Mesenchymal stem cell (in vitro differentiated cells and primary cell): ENCODE results near the gene UGT1A8.

Experiments
- DNase-seq: peaks from one replicate; pipeline ENCODE4 v3.0.0-alpha.2; 2013
- H2AFZ ChIP-seq: one replicate; pipeline ENCODE4 v1.6.1; 2013; ENCODE audit warnings: low read depth, mild to moderate bottlenecking, control low read depth, inconsistent platforms, low read length, moderate library complexity
- H2AK5ac ChIP-seq: 2 replicates; pipeline ENCODE4 v1.6.1; 2013; ENCODE audit warnings: low read length, moderate library complexity, mild to moderate bottlenecking, inconsistent platforms; ENCODE audit not compliant: severe bottlenecking
- H2BK120ac ChIP-seq: one replicate; pipeline ENCODE4 v1.6.1; 2013; ENCODE audit warnings: low read depth, mild to moderate bottlenecking, inconsistent platforms, low read length, moderate library complexity
- H2BK12ac ChIP-seq, 2 experiments: one replicate each; pipeline ENCODE4 v1.6.1; 2013; ENCODE audit warnings: inconsistent platforms in 2 of 2, low read length in 2 of 2, mild to moderate bottlenecking in 2 of 2, moderate library complexity in 2 of 2, control low read depth in 1 of 2
- H2BK15ac ChIP-seq: one replicate; pipeline ENCODE4 v1.6.1; 2013; ENCODE audit warnings: mild to moderate bottlenecking, low read depth, inconsistent platforms; ENCODE audit not compliant: poor library complexity, severe bottlenecking
- H2BK5ac ChIP-seq: 2 replicates; pipeline ENCODE4 v1.6.1; 2013; ENCODE audit warnings: low read depth, mild to moderate bottlenecking, low read length, control low read depth, inconsistent platforms; ENCODE audit not compliant: poor library complexity, severe bottlenecking
- H3K14ac ChIP-seq, 2 experiments: one replicate each; pipeline ENCODE4 v1.6.1; 2013; ENCODE audit warnings: inconsistent platforms in 2 of 2, low read length in 2 of 2, control low read depth in 1 of 2, mild to moderate bottlenecking in 1 of 2, moderate library complexity in 1 of 2
- H3K18ac ChIP-seq, 2 experiments: one replicate each; pipeline ENCODE4 v1.6.1; 2013; ENCODE audit warnings: inconsistent platforms in 2 of 2, low read length in 2 of 2, control low read depth in 1 of 2, low read depth in 1 of 2, mild to moderate bottlenecking in 1 of 2
- H3K23ac ChIP-seq, 2 experiments: one replicate each; pipeline ENCODE4 v1.6.1; 2013; ENCODE audit warnings: inconsistent platforms in 2 of 2, low read length in 2 of 2, mild to moderate bottlenecking in 2 of 2, moderate library complexity in 2 of 2, control low read depth in 1 of 2
- H3K27ac ChIP-seq: 2 replicates; pipeline ENCODE4 v1.5.1; 2013; ENCODE audit warnings: mild to moderate bottlenecking, moderate library complexity, low read length, control low read depth, inconsistent platforms; ENCODE audit not compliant: poor library complexity, severe bottlenecking
- H3K27me3 ChIP-seq, 2 experiments: 2 replicates each; pipeline versions ENCODE4 v1.6.1 to v1.7.0; 2013; ENCODE audit warnings: low read length in 2 of 2, mild to moderate bottlenecking in 2 of 2, moderate library complexity in 2 of 2, control low read depth in 1 of 2, inconsistent platforms in 1 of 2; ENCODE audit not compliant: control insufficient read depth in 1 of 2, insufficient read depth in 1 of 2
- H3K36me3 ChIP-seq, 2 experiments: 2 replicates each; pipeline versions ENCODE4 v1.6.1 to v1.7.0; 2013; ENCODE audit warnings: low read length in 2 of 2, control low read depth in 1 of 2, inconsistent platforms in 1 of 2, low read depth in 1 of 2, mild to moderate bottlenecking in 1 of 2; ENCODE audit not compliant: insufficient read depth in 2 of 2, control insufficient read depth in 1 of 2
- H3K4ac ChIP-seq, 2 experiments: one replicate each; pipeline ENCODE4 v1.6.1; 2013; ENCODE audit warnings: inconsistent platforms in 2 of 2, low read length in 2 of 2, mild to moderate bottlenecking in 2 of 2, moderate library complexity in 2 of 2, control low read depth in 1 of 2, low read depth in 1 of 2
- H3K4me1 ChIP-seq: 2 replicates; pipeline ENCODE4 v1.6.1; 2013; ENCODE audit warnings: low read depth, low read length, control low read depth; ENCODE audit not compliant: control insufficient read depth, insufficient read depth
- H3K4me2 ChIP-seq: 2 replicates; pipeline ENCODE4 v1.6.1; 2013; ENCODE audit warnings: low read length, mild to moderate bottlenecking, inconsistent platforms; ENCODE audit not compliant: poor library complexity, severe bottlenecking
- H3K4me3 ChIP-seq, 2 experiments: 2 replicates each; pipeline versions ENCODE4 v1.5.1 to v1.7.0; 2013; ENCODE audit warnings: low read length in 2 of 2, mild to moderate bottlenecking in 2 of 2, control low read depth in 1 of 2, low read depth in 1 of 2; ENCODE audit not compliant: insufficient read depth in 1 of 2
- H3K79me1 ChIP-seq: replicated peaks from 2 replicates; pipeline ENCODE4 v1.6.1; 2013; ENCODE audit warnings: mild to moderate bottlenecking, control low read depth, low read length, inconsistent platforms; ENCODE audit not compliant: poor library complexity, severe bottlenecking
- H3K9ac ChIP-seq: 2 replicates; pipeline ENCODE4 v1.7.0; 2013; ENCODE audit warnings: mild to moderate bottlenecking, low read length, moderate library complexity
- H3K9me3 ChIP-seq: 2 replicates; pipeline ENCODE4 v1.7.0; 2013; ENCODE audit warnings: mild to moderate bottlenecking, low read length; ENCODE audit not compliant: control insufficient read depth
- H4K8ac ChIP-seq: one replicate; pipeline ENCODE4 v1.6.1; 2013; ENCODE audit warnings: inconsistent platforms, mild to moderate bottlenecking, low read length, moderate library complexity
- H4K91ac ChIP-seq: one replicate; pipeline ENCODE4 v1.6.1; 2013; ENCODE audit warnings: mild to moderate bottlenecking, low read length, inconsistent platforms
- WGBS: methylation state at CpG from one replicate; pipeline ENCODE4 v1.1.7; 2013; ENCODE audit warnings: mixed read lengths; 5-methylcytosine and 5-hydroxymethylcytosine counted together

The UGT1A8 gene

DNA sequence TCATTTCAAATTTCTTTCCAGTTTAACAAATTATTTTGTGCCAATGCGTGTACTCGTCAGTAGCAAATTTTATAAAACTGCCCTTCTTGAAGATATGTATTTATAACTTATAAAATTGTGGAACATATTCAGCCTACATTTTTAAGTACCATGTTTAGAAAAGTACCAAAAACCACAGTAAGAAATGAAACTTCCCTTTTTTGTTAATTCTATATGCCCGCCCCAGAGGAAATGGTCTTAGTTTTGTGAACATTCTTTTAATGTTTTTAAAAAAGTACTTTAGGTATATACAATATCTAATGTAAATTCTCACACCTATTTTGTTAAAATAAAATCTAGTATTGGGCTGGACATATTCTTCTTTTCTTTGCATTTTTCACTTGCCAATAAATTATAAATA lies 55.5 kb downstream of the UGT1A8 start:
- H3K36me3 ChIP-seq = no peaks in the 10 kb centered on the region
- no peaks in the 10 kb centered on the region for H3K27me3 ChIP-seq
- no peak overlapping the region for H2BK12ac ChIP-seq
- no peak overlapping the region for H2BK5ac ChIP-seq
- H4K8ac ChIP-seq = no peak overlapping the region
- H3K9me3 ChIP-seq = no peaks in the 10 kb centered on the region
- no peak overlapping the region for H2AFZ ChIP-seq
- no peak overlapping the region for H2AK5ac ChIP-seq
- H3K18ac ChIP-seq = no peak overlapping the region
- WGBS = no CpG with 5 or more reads among the region's 3 CpGs
- H3K4me1 ChIP-seq = no peaks in the 10 kb centered on the region
- no peak overlapping the region for H3K14ac ChIP-seq
- no peak for DNase-seq
- no peak overlapping the region for H2BK15ac ChIP-seq
- H3K23ac ChIP-seq = no peak overlapping the region
- no peak overlapping the region for H3K4me2 ChIP-seq
- no peak overlapping the region for H3K27ac ChIP-seq
- H2BK120ac ChIP-seq = no peak overlapping the region
- no peak overlapping the region for H4K91ac ChIP-seq
- no peak overlapping the region for H3K9ac ChIP-seq
- no peak overlapping the region for H3K4ac ChIP-seq
- H3K4me3 ChIP-seq = no peak overlapping the region
- no peaks in the 10 kb centered on the region for H3K79me1 ChIP-seq

DNA sequence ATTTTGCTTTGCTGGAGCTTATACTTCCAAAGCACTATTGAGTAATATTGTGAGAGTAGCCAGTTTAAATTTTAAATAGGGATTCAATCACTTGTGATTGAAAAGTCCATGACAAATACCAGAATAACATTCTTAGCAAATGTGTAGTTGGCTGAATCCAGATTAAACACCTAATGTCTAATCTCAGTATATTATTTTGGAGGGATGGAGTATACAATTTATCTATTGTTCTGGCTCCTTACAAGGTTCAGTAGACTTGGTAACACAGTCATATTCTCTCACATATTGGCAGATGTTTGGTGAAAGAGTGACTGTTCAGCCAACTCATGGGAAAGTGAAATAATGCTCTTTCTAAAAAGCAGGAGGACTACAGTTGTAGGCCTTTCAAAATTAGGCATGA lies 56.5 kb downstream of the UGT1A8 start:
- no peaks in the 10 kb centered on the region for H3K36me3 ChIP-seq
- no peak overlapping the region for H2BK15ac ChIP-seq
- H2BK120ac ChIP-seq = no peak overlapping the region
- H3K79me1 ChIP-seq = no peaks in the 10 kb centered on the region
- no peak overlapping the region for H3K27ac ChIP-seq
- H3K4me3 ChIP-seq = no peak overlapping the region
- H2BK12ac ChIP-seq = no peak overlapping the region
- no peak overlapping the region for H3K4ac ChIP-seq
- H4K8ac ChIP-seq = no peak overlapping the region
- H3K9me3 ChIP-seq = no peaks in the 10 kb centered on the region
- H3K14ac ChIP-seq = no peak overlapping the region
- DNase-seq = no peak
- H2AK5ac ChIP-seq = no peak overlapping the region
- H4K91ac ChIP-seq = no peak overlapping the region
- no peak overlapping the region for H3K23ac ChIP-seq
- no peak overlapping the region for H2AFZ ChIP-seq
- no peak overlapping the region for H2BK5ac ChIP-seq
- no peaks in the 10 kb centered on the region for H3K4me1 ChIP-seq
- no peak overlapping the region for H3K4me2 ChIP-seq
- H3K18ac ChIP-seq = no peak overlapping the region
- no peak overlapping the region for H3K9ac ChIP-seq
- H3K27me3 ChIP-seq = no peaks in the 10 kb centered on the region

DNA sequence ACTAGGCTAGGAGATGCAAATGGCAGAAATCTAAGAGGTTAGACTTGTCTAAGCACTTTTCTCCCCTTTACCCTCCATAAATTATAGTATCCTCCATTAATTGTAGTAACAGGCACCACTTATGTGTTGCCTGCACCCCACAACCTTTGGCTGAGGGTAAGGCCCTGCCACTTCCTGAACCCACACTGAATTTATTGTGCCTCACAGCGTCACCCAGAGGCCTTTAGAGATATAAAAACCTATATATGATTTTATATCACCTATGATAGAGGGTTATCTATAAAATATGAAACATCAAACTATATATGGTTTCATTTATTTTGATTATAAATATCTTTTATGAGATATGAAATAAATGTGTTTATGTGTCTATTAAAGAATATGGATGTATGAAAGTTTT lies 56.9 kb downstream of the UGT1A8 start:
- H2BK5ac ChIP-seq = no peak overlapping the region
- H3K27me3 ChIP-seq = peaks cover 0 to 3% of the 10 kb centered on the region in 2 experiments
- no peak overlapping the region for H2AK5ac ChIP-seq
- H3K4me2 ChIP-seq = no peak overlapping the region
- H3K4ac ChIP-seq = no peak overlapping the region
- H4K91ac ChIP-seq = no peak overlapping the region
- no CpG with 5 or more reads among the region's 1 CpG for WGBS
- no peak overlapping the region for H3K14ac ChIP-seq
- H2AFZ ChIP-seq = no peak overlapping the region
- H4K8ac ChIP-seq = no peak overlapping the region
- H3K23ac ChIP-seq = no peak overlapping the region
- H3K9ac ChIP-seq = no peak overlapping the region
- no peak for DNase-seq
- no peak overlapping the region for H2BK15ac ChIP-seq
- no peak overlapping the region for H2BK12ac ChIP-seq
- H3K79me1 ChIP-seq = no peaks in the 10 kb centered on the region
- H3K9me3 ChIP-seq = no peaks in the 10 kb centered on the region
- H3K4me1 ChIP-seq = no peaks in the 10 kb centered on the region
- H3K36me3 ChIP-seq = no peaks in the 10 kb centered on the region
- no peak overlapping the region for H2BK120ac ChIP-seq
- H3K4me3 ChIP-seq = no peak overlapping the region
- no peak overlapping the region for H3K18ac ChIP-seq
- no peak overlapping the region for H3K27ac ChIP-seq

DNA sequence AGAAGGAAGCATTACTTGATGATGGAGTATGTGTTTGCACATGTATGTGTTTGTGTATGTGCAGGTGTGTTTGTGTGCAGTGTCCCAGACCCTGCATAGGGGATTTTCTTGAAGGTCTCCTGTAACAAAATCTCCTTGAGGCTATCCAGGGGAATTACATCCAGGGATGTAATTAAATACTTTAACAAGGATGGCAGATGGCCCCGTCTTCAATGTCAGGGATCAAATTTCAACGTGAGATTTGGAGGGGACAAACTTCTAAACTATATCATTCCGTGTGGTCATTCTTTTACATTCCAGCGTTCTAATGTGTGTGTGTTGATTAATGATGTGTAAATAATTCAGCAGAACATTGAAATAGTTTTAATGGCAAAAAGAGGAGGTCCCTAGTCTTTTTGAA lies 57.6 kb downstream of the UGT1A8 start:
- WGBS = 72% methylated on average over 4 of the region's 4 CpGs
- Histone ChIP-seq H3K23ac (no peak overlapping the region), H2BK12ac (no peak overlapping the region), H3K79me1 (no peaks in the 10 kb centered on the region), H3K4me3 (no peak overlapping the region), H2AFZ (no peak overlapping the region), H4K8ac (no peak overlapping the region), H3K9ac (no peak overlapping the region), H3K18ac (no peak overlapping the region), H3K4me1 (no peaks in the 10 kb centered on the region), H2BK5ac (no peak overlapping the region), H2BK15ac (no peak overlapping the region), H2AK5ac (no peak overlapping the region), H3K4ac (no peak overlapping the region), H3K14ac (no peak overlapping the region), H3K27ac (no peak overlapping the region), H2BK120ac (no peak overlapping the region), H3K27me3 (peaks cover 0 to 3% of the 10 kb centered on the region in 2 experiments), H3K9me3 (no peaks in the 10 kb centered on the region), H3K36me3 (no peaks in the 10 kb centered on the region), H3K4me2 (no peak overlapping the region), H4K91ac (no peak overlapping the region)
- DNase-seq = no peak
